ENCODE data around the gene NTSR2. TPM values are rescaled to one million over a fixed set of nuclear protein-coding genes. Genes with fewer than 3 reads are reported as not detected.

The NTSR2 gene
- total and polyA plus RNA-seq, 2 donors (not counting 3 experiments of a cell fraction or from before 2014, with no cell fraction given): not detected

GRCh38 chr2:11657646-11658045 is 12.3 kb downstream of the NTSR2 start:
- POLR2A ChIA-PET: no interaction called here
- Histone ChIP-seq H3K36me3 (ENCODE audit: control insufficient read depth in 2 of 2, extremely low read depth in 1 of 2, insufficient read depth in 2 of 2, low read length in 2 of 2) (no peaks in the 10 kb centered on the region), H3K27me3 (ENCODE audit: control insufficient read depth in 2 of 2, insufficient read depth in 2 of 2, low read length in 2 of 2) (no peaks in the 10 kb centered on the region), H3K9ac (replicated peaks; ENCODE audit: extremely low read depth, insufficient read depth, low read length) (no peak overlapping the region), H3K9me1 (replicated peaks; ENCODE audit: control insufficient read depth, extremely low read depth, insufficient read depth, low read length) (no peaks in the 10 kb centered on the region), H2AFZ (ENCODE audit: low read depth, low read length) (no peak overlapping the region), H3K27ac (ENCODE audit: insufficient read depth, low read depth, low read length) (no peak overlapping the region), H3K4me3 (replicated peaks in 1 of 3; ENCODE audit: insufficient read depth in 1 of 3, low read depth in 1 of 3, low read length in 3 of 3) (no peak overlapping the region), H4K20me1 (replicated peaks; ENCODE audit: control insufficient read depth, extremely low read depth, insufficient read depth, low read length) (no peaks in the 10 kb centered on the region), H3K79me2 (ENCODE audit: control insufficient read depth, insufficient read depth, low read length) (no peaks in the 10 kb centered on the region), H3K4me1 (ENCODE audit: control insufficient read depth, extremely low read depth, insufficient read depth, low read length) (no peaks in the 10 kb centered on the region), H3K4me2 (ENCODE audit: insufficient read depth, low read length) (no peak overlapping the region), H3K9me3 (replicated peaks; ENCODE audit: control insufficient read depth, insufficient read depth, low read length) (no peaks in the 10 kb centered on the region)
- DNase-seq (ENCODE audit: low read depth, low spot score) (no peak), FAIRE-seq (no peak)
- TF ChIP-seq POLR2AphosphoS5 (IDR thresholded peaks at IDR 0.05; ENCODE audit: insufficient read depth, low read depth, low read length): no peak
- no TSS peak for BruUV-seq (replicated peaks)
- dilution Hi-C loops (cut with MboI; ENCODE audit: extremely low pct_ligation_motif_present, low sequenced_read_pairs) (no loop called here), intact Hi-C loops (cut with micrococcal nuclease) (no loop called here)
- CTCF ChIA-PET: no interaction called here

- no peaks in the 10 kb centered on the region for H3K9me3 ChIP-seq (replicated peaks; ENCODE audit: control insufficient read depth, insufficient read depth, low read length)
- POLR2A ChIA-PET: no interaction called here
- DNase-seq (ENCODE audit: low read depth, low spot score) (no peak), FAIRE-seq (no peak)
- BruUV-seq (replicated peaks): no TSS peak
- no peaks in the 10 kb centered on the region for H3K4me1 ChIP-seq (ENCODE audit: control insufficient read depth, extremely low read depth, insufficient read depth, low read length)
- no peaks in the 10 kb centered on the region for H3K27me3 ChIP-seq (ENCODE audit: control insufficient read depth in 2 of 2, insufficient read depth in 2 of 2, low read length in 2 of 2)
- no peaks in the 10 kb centered on the region for H3K36me3 ChIP-seq (ENCODE audit: control insufficient read depth in 2 of 2, extremely low read depth in 1 of 2, insufficient read depth in 2 of 2, low read length in 2 of 2)
- no peak overlapping the region for H3K9ac ChIP-seq (replicated peaks; ENCODE audit: extremely low read depth, insufficient read depth, low read length)
- no peaks in the 10 kb centered on the region for H3K79me2 ChIP-seq (ENCODE audit: control insufficient read depth, insufficient read depth, low read length)
- intact Hi-C loops (cut with micrococcal nuclease) (no loop called here), dilution Hi-C loops (cut with MboI; ENCODE audit: extremely low pct_ligation_motif_present, low sequenced_read_pairs) (no loop called here)
- H3K9me1 ChIP-seq (replicated peaks; ENCODE audit: control insufficient read depth, extremely low read depth, insufficient read depth, low read length): no peaks in the 10 kb centered on the region
- H4K20me1 ChIP-seq (replicated peaks; ENCODE audit: control insufficient read depth, extremely low read depth, insufficient read depth, low read length): no peaks in the 10 kb centered on the region
- no peak overlapping the region for H3K4me2 ChIP-seq (ENCODE audit: insufficient read depth, low read length)
- no peak overlapping the region for H2AFZ ChIP-seq (ENCODE audit: low read depth, low read length)
- TF ChIP-seq MAX (IDR thresholded peaks at IDR 0.05; ENCODE audit: insufficient read depth, insufficient read length) (peak; percentile 14), EZH2 (IDR thresholded peaks at IDR 0.05; ENCODE audit: borderline replicate concordance, low read depth, low read length, severe bottlenecking) (no peak)
- CTCF ChIA-PET: no interaction called here
- H3K4me3 ChIP-seq (replicated peaks in 1 of 3; ENCODE audit: insufficient read depth in 1 of 3, low read depth in 1 of 3, low read length in 3 of 3): no peak overlapping the region
- H3K27ac ChIP-seq (ENCODE audit: insufficient read depth, low read depth, low read length): no peak overlapping the region
These were observed 12.8 kb downstream of the NTSR2 start for GRCh38 chr2:11657195-11657594.
